Hippocampal formation (tissue), 2 donors: ENCODE data around the gene RHOH.

Experiments
- DNase-seq, 2 donors: peaks; one replicate each; lab custom pipeline; 2025; lab: John Stamatoyannopoulos, UW

The RHOH gene

DNA sequence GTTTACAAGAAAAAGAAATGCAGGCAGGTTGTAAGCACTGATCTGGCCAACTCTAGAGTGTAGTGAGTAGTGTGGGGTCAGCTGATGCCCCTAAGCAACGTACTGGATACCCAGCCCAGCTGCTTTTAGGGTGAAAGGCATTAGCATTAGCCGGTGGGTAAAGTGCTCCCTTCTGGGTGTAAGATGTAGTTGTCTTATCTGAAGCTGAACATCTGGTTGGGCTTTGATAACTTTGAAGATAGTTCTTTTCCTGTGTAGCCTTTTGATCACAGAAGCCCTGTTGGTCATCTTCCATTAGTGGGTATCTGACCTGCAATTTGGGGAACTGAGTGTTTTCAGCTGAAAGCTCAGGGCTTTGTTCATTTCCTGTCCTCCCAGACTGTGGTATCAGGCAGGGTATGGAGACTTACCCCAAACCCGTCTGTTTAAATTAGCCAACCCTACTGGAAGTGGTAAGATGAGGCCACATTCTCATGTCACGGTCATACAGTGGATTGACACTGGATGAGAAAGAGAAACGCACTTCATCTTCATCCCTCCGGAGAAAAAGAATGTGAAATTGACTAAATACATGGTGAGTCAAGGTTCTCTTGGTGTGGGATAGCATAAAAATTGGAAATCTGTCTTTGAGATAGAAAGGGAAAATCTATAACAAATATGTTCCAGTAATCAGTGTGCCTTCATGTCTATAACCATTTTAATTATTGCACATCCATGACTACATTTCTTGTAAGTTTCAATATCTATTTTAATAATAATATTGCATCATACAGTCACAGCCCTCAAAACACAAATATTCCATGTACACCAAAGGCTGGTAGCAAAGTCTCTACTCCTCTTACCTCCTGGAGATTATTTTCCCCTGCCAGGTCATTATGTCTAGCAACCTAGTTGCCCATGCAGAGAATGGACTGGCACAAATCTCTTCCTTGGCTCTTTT, 8.7 kb downstream of the RHOH start:
- DNase-seq = no peak

DNA sequence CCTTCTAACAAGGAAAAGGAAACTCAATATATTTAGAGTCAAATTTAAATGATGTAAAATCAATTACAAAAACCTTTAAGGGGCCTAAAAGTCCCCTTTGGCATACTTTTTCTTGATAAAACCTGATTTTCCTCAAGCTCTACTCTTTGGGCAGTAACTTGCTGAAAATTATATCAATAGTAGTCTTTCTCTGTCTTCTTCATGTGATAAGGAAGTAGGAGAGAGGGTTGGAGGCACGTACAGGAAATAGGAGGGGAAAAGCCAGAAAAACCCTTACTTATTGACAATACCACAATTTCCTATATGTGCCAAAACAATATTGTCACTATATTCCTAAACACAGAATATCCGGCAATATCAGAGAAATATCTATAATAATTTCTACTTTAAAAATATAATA, 9.6 kb downstream of the RHOH start:
- DNase-seq = no peak

DNA sequence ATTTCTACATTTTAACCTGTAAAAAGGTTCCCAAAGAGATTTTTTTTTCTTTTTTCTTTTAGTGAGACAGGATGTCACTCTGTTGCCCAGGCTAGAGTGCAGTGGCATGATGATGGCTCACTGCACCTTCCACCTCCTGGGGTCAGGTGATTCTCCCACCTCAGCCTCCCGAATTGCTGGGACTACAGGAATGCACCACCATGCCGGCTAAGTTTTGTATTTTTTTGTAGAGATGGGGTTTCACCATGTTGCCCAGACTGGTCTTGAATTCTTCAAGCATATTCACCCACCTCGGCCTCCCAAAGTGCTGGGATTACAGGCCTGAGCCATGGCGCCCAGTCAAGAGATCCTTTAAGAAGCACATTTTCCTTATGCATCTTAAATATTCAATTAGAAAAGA, 12.6 kb downstream of the RHOH start:
- DNase-seq = no peak

DNA sequence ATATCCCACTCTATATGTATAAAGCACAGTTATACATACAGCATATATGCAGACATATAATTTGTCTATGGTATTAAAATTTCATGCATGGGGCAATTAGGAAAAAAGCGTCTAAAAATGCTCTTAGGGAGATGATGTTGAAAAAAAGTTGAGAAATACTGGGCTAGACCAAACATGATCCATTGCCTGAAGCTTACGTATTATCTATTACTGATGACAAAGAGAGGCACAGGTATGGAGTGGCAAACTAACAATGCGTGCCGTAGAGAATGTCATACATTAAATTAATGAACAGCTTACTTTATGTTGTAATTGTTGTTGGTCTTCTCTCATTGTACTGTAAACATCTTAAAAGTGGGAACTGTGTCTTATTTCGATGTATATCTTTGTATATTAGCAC, 13.9 kb downstream of the RHOH start:
- no peak for DNase-seq

DNA sequence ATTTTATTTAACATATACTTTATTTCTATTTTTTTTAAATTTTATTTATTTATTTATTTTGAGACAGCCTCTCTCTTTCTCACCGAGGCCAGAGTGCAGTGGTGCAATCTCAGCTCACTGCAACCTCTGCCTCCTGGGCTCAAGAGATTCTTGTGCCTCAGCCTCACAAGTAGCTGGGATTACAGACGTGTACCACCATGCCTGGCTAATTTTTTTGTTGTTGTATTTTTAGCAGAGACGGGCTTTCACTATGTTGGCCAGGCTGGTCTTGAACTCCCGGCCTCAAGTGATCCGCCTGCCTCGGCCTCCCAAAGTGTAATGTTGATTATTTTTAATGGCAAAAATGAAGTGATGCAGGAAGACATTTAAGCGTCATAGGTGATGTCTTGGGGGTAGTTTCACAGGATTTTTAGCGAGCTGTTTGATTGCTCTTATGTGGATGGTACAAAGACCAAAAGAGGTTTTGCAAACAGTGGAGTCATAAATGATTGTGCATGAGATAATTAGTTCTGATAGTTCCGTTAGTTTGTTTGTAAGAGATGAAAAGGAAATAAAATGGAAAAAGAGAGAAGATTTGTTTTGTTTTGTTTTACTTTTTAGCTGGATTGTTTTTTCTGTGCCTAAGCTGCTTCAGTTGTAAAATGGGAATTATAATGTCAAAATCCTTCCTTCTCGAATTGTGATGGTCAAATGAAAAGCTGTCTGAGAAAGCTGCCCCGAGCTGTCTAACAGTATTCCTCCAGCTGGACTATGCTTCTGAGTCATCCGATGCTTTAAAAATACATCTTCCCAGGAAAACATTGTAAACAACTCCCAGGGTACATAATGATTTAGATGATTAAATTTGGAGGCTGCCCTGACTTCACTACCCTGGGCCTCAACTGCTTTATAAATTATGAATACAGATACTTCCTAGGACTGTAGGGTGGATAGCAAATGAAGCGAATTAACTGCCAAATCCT, 14.7 kb downstream of the RHOH start:
- DNase-seq = no peak

DNA sequence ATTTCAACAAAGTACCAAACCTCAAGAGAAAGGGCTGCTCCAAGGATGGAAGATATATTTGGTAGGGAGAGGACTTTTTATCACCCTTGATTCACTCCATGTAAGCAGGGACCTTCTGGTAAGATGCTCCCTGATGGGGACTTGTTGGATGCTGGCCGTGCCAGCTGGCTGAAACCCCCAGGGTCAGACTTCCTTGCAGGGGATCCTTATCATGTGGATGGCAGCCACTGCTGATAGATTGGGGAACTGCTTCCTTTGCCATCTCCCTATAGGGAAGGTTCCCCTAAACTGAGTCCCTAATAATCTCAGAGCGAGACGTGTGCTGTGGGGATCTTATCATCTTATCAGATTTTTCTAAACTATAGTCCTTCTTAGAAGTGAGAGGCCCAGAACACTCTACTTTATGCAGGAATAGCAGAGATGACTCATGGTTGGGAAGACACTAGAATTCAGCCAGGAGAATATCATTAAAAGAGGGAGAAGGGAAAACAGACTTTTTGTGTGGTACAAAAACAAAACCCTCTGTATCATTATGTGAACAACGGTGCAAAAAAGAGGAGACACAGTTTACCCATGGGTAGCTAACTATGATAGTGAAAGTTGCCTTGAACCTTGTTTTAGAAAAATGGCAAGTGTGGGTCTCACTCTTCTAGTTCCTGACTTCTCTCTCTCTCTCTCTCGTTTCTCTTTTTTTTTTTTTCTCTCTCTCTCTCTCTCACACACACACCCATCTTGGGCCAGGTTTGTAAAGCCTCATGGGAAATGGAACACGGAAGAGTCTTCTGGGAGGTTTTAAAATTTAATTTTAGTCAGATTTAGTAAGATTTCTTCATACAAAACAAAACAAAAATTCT, 16.1 kb downstream of the RHOH start:
- DNase-seq = no peak

DNA sequence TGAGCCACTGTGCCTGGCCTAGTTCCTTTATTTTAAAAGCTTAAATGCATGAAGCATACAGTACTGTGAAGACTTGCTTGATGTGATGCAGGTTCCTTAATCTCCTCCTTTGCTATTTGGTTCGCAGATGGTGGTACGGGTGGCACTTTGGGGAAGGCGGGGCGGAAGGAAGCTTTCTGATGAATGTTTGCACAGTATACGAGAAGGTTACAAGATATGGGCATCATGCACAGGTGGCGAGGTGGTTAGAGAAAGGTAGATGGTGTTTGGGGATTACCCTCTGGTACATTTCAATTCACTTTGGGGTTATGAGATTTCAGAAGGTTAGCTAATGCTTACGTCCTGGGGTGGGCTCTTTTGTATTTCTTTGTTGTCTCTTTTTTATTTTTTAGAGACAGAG, 17.2 kb downstream of the RHOH start:
- DNase-seq = no peak

DNA sequence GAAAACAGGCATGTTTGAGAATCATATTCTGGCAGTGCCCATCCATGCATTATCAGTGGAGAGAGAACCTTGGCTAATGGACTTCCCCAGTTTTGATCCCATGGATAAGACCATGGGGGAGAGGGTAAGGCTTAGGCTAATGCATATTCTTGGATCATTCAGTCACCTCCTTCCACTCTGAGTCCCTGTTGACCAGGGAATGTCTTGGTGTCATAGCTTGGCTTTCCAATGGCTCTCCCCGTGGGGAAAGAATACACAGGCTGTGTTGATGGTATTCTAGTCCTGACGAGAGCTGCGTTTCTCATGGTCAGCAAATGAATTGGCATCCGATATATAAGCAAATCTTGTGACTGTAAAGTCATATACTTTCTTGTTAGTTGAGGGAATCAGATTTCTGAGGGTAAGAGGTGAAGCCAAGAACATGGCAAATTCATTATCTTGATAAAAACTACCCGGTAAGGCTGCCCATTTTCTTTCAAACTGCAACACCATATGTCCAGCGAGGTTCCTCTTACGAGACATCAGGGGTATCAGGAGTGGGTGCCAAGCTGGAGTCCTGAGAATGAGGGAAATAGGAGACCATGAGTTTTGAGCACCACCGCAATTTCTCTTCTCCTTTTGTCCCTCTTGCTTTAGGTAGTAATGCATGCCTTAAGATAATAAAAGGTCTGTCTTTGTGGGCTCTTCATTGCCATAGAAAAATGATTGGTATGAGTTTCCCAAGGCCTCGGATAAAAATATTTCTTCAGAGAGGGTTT, 18.0 kb downstream of the RHOH start:
- no peak for DNase-seq

DNA sequence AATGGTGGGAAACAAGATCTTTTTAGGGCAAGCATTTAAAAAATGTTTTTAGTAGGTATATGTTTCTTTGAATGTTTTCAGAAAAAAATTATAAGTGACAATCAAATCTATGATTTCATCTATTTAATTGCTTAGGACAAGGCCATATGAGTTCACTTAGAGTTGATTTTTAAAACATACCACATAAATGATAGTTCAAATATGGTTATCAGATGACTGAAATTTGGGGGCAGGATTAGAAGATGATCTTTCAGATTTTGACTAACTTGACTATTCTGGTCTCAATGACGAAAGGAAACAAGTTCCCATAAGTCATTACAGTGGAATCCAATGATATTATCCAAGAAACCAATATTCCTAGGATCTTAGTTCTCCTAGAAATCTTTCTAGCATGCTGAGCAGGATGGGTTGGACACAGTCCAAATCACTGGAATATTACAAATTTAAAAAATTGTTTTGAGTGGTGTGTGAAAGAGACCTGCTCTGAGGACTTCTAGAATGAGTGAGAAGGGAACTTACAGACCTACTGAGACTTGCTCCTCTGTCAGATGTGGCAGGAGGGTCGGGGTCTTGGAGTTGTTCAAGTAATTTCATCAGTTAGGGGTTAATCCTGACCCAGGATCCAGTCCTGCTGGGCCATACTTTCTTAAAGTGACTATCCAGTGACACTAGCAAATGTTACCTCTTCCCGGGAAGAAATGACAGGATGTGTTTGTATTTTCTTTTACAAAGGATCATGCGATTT, 20.0 kb downstream of the RHOH start:
- no peak for DNase-seq

DNA sequence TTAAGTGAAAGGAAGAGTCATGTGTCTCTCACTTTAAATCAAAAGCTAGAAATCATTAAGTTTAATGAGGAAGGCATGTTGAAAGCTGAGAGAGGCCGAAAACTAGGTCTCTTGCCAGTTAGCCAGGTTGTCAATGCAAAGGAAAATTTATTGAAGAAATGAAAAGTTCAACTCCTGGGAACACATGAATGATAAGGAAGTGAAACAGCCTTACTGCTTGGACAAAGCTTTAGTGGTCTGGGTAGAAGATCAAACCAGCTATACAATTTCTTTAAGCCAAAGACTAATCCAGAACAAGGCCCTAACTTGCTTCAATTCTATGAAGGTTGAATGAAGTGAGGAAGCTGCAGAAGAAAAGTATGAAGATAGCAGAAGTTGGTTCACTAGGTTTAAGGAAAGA, 24.9 kb downstream of the RHOH start:
- no peak for DNase-seq

DNA sequence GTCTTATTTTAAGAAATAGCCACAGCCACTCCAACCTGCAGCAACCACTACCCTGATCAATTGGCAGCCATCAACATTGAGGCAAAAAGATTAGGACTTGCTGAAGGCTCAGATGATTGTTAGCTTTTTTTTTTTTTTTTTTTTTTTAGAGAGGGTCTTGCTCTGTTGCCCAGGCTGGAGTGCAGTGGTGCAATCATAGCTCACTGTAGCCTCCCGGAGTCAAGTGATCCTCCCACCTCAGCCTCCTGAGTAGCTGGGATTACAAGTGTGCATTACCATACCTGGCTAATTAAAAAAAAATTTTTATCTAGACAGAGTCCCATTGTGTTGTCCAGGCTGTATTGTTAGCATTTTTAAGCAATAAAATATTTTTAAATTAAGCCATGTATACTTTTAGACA, 26.5 kb downstream of the RHOH start:
- no peak for DNase-seq

DNA sequence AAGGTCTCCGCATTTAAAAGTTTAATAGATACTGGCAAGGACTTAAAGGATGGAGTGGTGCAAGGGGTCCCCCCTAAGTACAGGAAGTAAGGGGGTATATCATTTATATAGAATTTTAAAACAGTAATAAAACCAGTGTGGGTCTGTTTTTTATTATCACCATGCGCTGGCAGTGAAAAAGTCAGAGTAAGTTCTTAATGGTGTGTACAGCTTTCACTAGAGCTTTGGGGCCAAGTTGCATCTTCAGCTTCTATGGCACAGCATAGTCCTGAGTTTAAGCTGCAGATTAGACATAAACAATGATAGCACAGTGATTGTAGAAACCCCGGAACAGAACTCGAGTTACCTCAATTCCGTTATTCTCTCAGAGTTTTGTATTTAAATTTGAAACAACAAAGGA, 27.6 kb downstream of the RHOH start:
- no peak for DNase-seq

DNA sequence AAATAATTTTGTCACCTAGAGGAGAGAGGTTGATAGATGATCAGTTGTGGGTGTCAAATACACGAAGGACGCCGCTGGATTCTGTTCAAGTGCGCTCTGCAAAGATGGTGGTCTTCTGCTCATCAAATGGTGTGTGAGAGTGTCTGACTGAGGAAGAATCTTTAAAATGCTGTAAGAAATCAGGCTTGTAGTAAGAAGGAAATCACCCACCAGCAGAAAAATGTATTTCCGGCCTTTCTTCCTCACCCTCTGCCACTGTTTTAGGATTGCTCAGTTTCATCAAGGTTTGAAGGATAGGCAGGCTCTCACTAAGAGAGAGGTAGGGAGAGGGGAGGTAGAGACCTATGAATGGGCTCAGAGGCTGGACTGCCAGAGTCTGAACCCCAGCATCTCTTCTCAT, 28.7 kb downstream of the RHOH start:
- DNase-seq = no peak

DNA sequence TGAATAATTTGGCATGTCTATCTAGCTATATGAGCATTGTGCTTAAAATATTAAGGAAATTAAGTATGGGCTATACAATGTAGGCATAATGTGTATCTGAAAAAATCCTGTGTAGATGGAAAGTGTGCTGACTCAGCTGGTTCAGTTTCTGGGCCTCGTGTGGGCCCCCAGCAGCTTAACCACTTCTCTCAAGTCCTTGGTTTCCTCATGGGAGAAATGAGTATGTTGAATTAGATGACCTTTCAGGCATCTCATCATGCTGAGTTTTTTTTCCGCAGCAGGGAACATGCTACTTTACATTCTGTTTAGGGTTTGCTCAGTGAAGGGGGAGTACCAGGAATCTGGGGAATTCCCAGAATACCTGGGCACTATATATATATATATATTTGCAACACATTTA, 30.5 kb downstream of the RHOH start:
- no peak for DNase-seq

DNA sequence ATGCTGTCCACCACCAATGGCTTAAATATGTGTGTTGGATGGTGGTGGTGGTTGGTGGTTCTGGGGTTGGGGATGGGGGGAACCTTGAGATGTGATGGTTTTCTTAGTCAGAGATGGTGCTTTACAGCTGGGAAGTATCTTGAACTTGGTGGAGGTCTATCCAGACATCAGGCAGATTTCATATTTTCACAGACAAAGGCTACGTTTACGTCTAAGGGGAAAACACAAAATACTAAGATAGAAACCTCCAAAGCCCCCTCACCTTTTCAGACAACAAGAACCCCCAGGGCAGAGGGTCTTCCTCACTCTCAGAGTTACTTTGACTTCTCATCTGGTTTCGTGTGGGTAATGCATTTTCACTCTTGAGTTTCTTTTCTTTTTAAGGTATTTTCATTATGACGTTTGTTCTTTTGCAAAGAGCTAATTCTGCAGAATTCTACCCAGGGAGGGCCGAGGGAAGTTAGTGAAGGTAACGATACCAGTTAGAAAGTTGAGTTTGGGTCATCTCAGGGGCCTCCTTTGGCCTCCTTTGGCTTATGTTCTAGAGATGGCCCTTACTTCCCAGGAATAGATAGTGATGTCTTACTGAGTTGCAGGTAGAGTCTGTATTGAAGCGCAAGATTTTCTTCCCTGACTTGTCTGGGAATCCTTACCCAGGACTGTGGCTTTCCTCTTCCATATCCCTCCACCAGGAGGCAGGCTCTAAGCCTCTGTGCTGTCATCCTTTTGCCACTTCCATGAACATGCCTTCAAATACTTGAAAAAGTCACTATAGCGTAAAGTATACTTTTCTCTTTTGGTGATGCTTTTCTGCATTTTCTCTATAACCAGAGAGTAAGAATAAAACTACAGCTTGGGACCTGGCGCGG, 31.9 kb downstream of the RHOH start:
- DNase-seq = no peak

DNA sequence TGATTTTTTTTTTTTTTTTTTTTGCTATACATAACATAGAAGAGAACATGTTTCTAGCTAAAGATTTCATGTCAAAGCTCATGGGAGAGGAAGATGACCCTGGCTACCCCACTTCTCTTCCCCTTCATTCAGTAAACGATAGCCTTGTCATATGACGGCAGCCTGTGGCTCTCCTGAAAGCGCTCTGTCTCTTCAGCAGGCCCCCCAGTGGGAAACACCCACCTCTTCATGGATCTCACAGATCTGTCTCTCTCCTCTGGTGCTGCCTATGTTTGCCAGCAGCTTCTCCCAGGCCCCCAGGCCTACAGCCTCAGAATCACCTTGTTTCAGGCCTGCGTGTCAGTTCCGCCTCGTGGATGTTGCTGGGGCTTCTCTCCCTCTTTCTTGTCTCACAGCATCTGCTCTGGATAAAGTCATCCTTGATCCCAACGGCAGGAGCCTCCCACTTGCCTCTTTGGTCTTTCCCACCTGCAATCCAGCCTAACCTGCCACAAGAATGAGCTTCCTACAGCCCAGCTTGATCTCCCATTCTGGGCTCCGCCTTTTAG, 34.6 kb downstream of the RHOH start:
- no peak for DNase-seq

DNA sequence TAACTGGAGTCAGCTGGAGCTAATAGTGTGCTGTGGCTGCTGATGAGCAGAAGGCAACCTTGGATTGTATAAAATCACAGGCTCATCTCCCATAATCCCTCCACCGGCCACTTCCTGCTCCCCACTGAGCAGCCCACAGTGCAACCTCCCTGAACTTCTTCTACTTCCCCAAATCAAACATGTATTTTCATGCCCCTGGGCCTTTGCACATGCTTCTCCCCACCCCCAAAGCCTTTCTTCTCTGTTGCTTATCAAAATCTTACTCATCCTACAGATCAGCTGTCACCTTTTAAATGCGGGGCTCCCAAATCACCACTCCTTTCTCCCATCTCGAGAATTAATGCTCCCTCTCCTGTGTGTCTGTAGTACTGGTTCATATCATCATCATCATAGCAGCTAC, 35.8 kb downstream of the RHOH start:
- no peak for DNase-seq

DNA sequence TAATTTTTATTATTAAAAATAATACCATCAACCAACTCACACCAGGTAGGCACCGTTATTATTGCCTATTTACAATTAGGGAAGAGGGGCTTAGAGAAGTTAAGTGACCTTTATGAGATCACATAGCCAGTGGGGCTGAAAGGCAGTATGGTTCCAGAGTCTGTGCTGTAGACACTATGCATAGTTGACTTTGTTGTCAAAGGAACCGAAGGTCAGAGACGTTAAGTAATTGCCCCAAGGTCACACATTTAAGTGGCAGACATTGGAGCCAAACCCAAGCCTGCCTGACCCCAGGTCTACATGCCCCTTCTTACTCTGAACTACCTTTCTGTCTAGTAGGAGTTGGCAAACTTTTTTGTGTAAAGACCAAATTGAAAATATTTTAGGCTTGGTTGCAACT, 36.4 kb downstream of the RHOH start:
- DNase-seq = no peak

DNA sequence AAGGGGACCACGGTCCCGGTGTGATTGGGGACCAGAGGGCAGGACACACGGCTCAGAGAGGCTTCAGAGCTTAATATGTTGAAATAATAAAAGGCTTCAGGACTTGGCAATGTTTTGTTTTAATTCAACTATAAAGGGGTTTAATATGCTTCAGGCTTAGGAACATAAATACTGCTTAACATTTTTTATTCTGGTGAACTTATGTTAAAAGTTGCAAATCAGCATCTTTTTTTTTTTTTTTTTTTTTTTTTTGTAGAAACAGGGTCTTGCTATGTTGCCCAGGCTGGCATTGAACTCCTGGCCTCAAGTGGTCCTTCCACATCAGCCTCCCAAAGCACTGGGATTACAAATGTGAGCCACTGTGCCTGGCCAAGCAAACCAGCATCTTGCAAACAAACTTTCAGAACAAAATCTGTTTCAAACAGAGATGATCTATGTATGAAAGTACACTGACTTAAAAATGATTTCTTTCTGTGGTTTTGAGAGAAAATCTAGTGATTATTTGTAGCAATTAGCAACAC, 37.7 kb downstream of the RHOH start:
- DNase-seq = no peak
